Smooth muscle cell of the coronary artery (primary cell): ENCODE measurements around the gene MAP7D1. TPM values are rescaled to one million over a fixed set of nuclear protein-coding genes. Genes with fewer than 3 reads are reported as not detected.

Experiments used
- total RNA-seq: library from RNA; depleted of rRNA; stranded (reverse); fragments of >200 nt; gene quantifications from 2 replicates; pipeline ENCODE4 v1.2.3, GENCODE V29; 2014; ENCODE audit warnings: low replicate concordance

Gene MAP7D1
- total RNA-seq = 45.4 and 81.4 TPM in 2 replicates

GRCh38 chr1:36155408-36156328, at the start of gene MAP7D1:
TSS of gene MAP7D1 (plus strand) at chr1:36156160. CDS start at chr1:36156418, 258 bp downstream.

GRCh38 chr1:36125129-36125991, 30.6 kb upstream of the MAP7D1 start, which contains the start of gene COL8A2:
TSS of gene COL8A2 (minus strand) at chr1:36125222. CDS start at chr1:36100242, 24,980 bp downstream.

GRCh38 chr1:36149237-36149972, 6.6 kb upstream of the MAP7D1 start, which contains the start of gene TRAPPC3:
TSS of gene TRAPPC3 (minus strand) at chr1:36149486. CDS start at chr1:36149378, 108 bp downstream.

GRCh38 chr1:36223996-36224536, 68.1 kb downstream of the MAP7D1 start, which contains the start of gene THRAP3:
TSS of gene THRAP3 (plus strand) at chr1:36224443. CDS start at chr1:36282564, 58,121 bp downstream.

Other genes with a start within 250 kb of the MAP7D1 start
- 10.7 and 20.1 TPM in 2 replicates for gene AGO3, start 225.1 kb upstream of the MAP7D1 start, total RNA-seq
- 0.38 TPM in 1 of 2 replicates, not detected in the other for gene TEKT2, start 72.1 kb upstream of the MAP7D1 start, total RNA-seq
- 21.9 and 29.8 TPM in 2 replicates for gene ADPRS, start 67.3 kb upstream of the MAP7D1 start, total RNA-seq
- gene COL8A2, start 30.9 kb upstream of the MAP7D1 start, total RNA-seq = 1.3 and 5.0 TPM in 2 replicates
- 51.1 and 78.5 TPM in 2 replicates for gene TRAPPC3, start 6.7 kb upstream of the MAP7D1 start, total RNA-seq
- gene THRAP3, start 68.3 kb downstream of the MAP7D1 start, total RNA-seq = 33.2 and 82.2 TPM in 2 replicates
- gene SH3D21, start 150.2 kb downstream of the MAP7D1 start, total RNA-seq = 2.7 and 3.2 TPM in 2 replicates
- 58.5 and 143 TPM in 2 replicates for gene EVA1B, start 167.5 kb downstream of the MAP7D1 start, total RNA-seq
- gene STK40, start 229.8 kb downstream of the MAP7D1 start, total RNA-seq = 9.8 and 26.4 TPM in 2 replicates
- gene LSM10, start 241.7 kb downstream of the MAP7D1 start, total RNA-seq = 10.5 and 12.5 TPM in 2 replicates